HG02870 (cell line): Measurements from ENCODE around the gene CKS2.

Source experiments
- ATAC-seq: cut with Tn5 transposase; IDR thresholded peaks from one replicate; pipeline ENCODE4 v1.9.1; 2021; ENCODE audit warnings: mild to moderate bottlenecking, moderate library complexity; ENCODE audit not compliant: unreplicated experiment

Gene CKS2

GRCh38 chr9:89363921-89364665 lies 53.1 kb downstream of the CKS2 start:
- ATAC-seq: no peak

DNA sequence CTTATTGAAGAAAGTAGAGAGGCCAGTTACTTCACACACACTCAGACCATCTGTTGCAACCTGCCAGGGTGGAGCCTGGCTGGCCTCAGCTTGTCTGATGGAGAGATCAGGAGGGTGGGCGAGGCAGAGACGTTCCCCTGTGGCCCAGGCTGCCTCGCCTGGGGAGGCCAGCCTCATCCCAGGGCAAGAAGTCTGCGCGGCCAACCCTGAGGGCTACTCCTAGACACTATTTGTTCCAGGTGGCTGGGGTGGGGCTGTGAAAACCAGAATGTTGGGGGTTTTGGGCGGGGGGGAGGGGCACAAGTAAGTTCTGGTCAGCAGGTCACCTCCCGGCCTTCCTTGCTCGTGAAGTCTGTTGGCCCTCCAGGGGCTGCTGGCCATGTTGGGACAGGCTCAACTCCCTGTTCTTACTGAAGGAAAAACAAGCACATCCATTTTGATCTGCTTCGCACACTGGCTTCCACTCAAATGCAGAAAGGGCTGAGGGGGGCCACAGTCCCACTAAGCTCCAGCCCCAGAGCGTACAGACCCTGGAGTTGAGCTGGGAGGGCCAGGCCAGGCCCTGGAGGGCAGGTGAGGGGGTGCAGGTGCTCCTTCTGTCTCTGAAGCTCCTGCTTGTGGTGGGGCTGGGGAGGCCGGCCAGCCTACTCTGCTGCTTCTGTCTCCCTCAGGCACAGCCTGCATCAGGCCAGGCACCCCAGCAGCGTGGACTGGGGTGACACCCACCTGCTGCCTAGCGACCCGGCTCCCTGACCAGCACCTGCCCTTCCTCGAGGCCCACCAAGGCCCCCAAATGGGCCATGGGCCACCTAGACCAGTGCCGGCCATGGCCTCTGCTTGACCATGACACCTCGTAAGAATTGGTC lies 53.9 kb downstream of the CKS2 start:
- no peak for ATAC-seq

DNA sequence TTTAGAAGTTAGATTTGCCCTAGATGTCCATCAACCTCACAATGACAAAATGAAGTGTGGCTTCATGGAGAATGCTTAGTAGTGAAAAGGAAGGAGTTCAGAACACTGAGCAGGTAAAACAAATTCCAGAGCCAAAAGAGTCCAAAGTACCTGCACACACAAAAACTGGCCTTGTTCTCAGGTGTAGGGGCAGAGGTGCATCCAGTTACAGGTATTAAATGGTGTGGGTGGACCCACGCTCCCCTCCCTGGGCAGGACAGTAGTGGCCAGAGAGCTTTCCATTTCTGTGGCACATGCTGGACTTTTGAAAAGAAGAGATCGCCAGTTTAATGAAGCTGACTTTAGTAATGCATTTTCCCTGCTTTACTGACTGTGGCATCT lies 54.5 kb downstream of the CKS2 start:
- no peak for ATAC-seq
